GM21825 (cell line): ENCODE data around the gene CS.
"Not testable (repeated sequence)": the region's sequence is repeated elsewhere in the genome, so short reads cannot be mapped to it uniquely, and the experiment has no call there.

Source experiments
- ATAC-seq: cut with Tn5 transposase; IDR thresholded peaks from one replicate; pipeline ENCODE4 v1.9.1; 2021; ENCODE audit warnings: mild to moderate bottlenecking, moderate library complexity; ENCODE audit not compliant: unreplicated experiment

CS gene

DNA sequence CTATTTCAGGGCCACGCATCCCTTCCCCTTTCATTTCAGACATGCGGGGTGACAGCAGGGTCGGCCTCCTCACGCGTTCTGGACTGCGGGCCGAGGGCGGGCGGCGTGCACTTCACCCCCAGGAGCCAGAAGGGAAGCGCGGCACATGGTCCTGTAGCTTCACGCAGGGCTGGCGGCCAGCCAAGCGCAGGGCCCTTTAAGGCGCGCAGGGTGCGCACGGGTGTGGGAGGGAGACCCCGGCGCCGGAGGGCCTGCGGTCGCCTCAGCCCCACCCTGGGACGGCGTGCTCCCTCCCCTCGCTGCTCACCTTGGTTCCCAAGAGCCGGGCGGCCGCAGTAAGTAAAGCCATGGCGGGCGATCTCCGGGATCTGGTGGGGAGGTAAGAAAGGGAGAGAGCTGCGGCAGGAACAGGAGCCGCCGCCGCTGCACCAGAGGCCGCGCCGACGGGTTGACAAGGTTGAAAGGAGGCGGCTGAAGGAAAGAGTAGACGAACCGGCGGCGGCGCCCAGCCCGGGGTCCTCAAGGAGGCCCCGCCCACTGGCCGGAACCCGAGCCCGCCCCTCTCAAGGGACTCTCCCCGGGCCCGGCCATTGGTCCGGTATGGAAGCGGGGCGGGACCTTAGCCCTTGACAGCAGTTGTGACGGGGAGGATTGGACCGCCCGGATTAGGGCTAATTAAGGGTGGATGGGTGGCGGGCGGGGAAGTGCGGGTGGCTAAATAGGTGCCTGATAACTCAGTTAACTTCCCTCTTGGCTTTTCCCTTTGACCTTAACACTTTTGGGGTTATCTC lies at the start of gene CS:
Gene CS (minus strand): TSS at position 478 of the 791 bp plus-strand sequence. CDS start 129 bp downstream, at position 349.
- peak; percentile 88 for ATAC-seq

DNA sequence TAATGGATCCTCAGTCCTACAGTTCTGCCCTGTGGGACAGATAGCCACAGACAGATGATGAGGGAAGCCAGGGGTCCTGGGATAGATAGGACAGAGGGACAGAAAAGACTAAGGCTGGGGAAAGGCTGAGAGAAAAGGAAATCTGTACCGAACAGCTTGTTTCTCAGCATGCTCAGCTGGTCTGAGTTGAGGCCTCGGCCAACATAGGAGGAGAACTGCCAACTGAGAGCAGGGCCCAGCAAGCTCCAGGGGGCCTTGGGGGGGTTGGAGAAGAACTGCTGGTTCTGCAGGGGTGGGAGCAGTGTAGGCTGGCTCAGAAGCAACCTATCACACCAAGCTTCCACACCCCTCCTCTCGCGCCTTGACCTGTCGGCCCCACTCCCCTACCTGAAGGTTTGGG lies 48.6 kb upstream of the CS start:
- no peak for ATAC-seq

DNA sequence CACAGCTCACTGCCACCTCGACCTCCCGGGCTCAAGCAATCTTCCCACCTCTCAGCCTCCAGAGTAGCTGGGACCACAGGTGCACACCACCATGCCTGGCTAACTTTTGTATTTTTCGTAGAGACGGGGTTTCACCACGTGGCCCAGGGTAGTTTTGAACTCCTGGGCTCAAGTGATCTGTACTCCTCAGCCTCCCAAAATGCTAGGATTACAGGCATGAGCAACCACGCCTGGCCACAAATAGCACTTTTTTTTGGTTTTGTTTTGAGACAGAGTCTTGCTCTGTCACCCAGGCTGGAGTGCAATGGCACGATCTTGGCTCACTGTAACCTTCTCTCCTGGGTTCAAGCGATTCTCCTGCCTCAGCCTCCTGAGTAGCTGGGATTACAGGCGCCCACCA lies 47.1 kb upstream of the CS start:
- not testable (repeated sequence) for ATAC-seq

DNA sequence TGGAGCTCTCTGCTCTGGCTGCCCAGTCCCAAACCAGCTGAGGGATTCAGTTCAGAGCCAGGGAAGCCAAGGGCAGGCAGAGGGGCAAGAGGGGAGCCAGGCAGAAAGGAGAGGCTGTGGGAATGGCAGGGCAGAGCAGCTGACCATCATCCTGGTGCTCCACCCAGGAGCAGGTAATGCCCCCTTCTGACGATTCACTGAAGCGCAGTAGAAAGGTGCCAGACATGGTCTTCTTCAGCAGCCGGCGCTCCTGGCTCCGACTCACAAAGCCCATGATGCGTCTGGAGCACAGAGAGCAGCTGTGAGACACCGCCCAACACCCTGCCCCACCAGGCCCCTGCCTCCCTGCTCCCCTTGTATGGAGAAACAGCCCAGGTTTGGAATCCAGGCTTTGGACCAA lies 46.5 kb upstream of the CS start:
- no peak for ATAC-seq

DNA sequence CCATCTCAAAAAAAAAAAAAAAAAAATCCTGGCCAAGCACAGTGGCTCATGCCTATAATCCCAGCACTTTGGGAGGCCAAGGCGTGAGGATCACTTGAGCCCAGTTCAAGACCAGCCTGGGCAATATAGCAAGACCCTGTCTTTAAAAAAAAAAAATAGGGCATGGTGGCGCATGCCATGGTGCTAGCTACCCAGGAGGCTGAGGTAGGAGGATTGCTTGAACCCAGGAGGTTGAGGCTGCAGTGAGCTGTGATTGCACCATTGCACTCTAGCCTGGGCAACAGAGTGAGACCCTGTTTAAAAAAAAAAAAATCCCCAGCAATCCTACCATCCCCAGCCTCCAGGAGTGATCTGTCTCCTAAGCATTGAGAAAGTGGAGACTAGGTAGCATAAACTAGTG lies 42.2 kb upstream of the CS start:
- ATAC-seq: not testable (repeated sequence)

DNA sequence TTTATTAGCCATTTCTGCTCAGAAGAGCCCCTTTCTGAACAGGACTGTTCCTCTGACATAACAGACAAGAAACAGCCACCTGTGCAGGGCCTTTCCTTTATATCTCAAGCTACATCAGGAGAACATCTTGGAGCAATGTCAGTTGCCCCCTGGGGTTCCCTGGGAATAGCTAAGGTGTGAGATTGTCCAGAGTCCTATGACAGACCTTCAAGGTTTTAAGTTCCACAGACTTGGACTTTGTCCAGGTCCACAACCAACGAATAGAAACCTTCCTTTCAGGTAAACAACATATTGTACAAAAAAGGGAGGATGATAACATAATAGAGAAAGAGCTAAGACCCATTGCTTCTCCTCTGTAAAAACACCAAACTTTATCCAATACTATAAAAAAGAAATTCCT lies 41.5 kb upstream of the CS start:
- ATAC-seq: no peak

DNA sequence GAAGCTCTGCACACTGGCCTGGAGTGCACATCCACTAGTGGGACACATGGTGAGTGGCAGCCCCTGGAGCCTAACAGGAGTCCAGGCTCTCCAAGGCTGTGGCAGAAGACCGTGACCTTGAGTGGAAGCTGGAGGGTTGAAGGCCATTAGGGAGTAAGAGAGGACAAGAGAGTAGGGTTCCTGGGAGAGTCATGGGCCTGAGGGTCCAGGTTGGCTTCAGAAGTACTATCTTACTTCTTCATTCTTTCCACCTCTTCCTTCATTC lies 39.0 kb upstream of the CS start:
- peak; percentile 8 for ATAC-seq

DNA sequence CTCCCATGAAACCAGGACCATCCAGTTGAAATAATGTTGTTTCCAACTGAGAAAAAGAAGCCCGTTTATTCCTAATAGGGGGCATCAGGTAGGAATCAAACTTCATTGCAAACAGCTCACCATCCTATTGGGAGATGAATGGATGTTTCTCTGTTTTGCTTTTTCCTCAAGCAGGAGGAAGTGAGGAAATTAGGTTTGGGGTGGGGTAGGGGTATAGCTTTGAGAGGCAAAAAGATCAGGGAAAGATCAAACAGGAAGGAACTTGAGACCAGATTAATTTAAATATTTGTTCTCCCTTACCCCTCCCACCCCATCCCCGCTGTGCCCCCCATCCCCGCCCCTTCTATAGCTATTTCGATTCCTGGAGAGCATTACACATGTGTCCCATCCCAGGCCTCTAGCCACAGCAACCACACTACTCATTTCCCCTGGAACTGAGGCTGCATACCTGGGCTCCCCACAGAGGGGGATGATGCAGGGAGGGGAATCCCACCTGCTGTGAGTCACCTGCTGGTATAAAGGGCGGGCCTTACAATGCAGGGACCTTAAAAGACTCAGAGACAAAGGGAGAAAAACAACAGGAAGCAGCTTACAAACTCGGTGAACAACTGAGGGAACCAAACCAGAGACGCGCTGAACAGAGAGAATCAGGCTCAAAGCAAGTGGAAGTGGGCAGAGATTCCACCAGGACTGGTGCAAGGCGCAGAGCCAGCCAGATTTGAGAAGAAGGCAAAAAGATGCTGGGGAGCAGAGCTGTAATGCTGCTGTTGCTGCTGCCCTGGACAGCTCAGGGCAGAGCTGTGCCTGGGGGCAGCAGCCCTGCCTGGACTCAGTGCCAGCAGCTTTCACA lies 38.4 kb upstream of the CS start, which contains the start of gene IL23A:
Gene IL23A (plus strand): TSS at position 577 of the 850 bp plus-strand sequence. CDS start 161 bp downstream, at position 738.
- ATAC-seq: peak; percentile 38

DNA sequence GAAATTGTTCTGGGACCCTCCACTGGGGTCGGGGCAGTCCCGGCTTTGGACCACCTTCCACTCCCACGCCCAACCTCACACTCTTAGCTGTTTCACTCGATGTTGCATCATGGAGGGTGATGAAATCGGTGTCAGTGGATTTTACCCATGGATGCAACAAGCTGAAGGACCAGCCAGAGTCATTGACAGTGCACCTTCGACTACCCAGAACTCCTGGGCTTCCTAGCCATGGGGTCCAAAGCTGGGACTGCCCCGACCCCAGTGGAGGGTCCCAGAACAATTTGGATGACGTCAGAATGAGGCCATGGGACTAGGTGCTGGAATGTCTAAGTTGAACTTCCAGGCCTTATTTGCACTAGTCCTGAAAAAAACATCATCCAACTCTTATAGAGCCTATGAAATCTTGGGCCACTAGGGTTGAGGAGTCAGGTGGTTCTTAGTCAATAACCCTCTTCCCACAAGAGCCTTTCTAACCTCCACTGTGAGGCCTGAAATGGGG lies 37.7 kb upstream of the CS start:
- no peak for ATAC-seq

DNA sequence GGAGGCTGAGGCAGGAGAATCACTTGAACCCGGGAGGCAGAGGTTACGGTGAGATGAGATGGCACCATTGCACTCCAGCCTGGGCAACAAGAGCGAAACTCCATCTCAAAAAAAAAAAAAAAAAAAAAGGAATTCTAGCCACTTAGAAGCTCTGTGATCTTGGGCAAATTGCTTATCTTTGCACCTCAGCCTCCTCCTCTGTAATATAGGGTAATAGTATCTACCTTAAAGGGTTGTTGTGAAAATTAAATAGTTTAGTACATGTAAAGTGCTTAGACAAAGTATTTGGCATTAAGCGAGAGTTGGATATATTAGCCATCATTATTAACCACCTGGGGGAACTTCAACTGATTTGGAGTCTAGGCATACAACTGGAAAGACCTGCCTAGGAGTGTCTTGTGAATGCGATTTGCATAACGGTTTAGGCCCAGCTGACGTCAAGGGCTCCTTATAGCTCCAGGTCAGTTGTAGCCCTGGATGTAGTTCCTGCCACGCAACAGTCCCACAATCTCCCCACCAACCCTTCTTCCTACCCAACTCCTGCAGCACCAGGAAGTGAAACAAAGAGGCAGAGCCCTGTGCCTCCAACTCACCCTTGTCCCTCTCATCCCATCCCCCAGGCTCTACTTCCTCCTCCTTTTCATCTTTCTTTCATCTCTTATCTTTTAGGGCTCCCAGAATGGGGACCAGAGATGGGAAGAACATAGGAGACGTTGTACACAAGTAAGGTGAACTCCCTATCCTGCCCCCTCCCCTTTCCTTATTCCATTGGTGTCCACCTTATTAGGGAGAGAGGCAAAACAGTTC lies 36.4 kb upstream of the CS start:
- ATAC-seq: no peak

DNA sequence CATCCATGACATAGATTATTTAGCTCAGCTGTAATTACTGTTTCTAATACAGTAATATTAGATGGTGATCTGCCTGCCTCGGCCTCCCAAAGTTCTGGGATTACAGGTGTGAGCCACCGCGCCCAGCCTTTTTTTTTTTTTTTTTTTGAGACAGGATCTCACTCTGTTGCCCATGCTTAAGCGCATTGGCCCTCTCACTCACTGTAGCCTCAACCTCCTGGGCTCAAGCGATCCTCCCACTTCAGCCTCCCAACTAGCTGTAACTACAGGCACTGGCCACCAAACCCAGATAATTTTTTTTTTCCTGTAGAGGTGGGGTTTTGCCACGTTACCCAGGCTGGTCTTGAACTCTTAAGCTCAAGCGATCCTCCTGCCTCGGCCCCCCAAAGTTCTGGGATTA lies 35.4 kb upstream of the CS start:
- not testable (repeated sequence) for ATAC-seq

DNA sequence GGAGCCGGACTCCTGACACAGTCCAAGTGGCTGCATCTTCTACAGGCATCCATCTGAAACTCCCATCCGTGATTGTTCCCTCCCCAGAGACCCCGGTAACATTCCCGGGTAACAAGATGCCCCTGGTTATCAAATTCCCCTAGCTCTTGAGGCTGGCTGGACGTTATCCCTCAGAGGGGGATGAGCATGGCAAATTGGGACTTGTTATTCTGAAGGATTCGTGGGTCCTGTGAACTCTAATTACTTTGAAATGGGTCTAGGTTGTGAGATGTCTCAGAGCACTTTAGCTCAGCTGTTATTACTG lies 34.3 kb upstream of the CS start:
- no peak for ATAC-seq

DNA sequence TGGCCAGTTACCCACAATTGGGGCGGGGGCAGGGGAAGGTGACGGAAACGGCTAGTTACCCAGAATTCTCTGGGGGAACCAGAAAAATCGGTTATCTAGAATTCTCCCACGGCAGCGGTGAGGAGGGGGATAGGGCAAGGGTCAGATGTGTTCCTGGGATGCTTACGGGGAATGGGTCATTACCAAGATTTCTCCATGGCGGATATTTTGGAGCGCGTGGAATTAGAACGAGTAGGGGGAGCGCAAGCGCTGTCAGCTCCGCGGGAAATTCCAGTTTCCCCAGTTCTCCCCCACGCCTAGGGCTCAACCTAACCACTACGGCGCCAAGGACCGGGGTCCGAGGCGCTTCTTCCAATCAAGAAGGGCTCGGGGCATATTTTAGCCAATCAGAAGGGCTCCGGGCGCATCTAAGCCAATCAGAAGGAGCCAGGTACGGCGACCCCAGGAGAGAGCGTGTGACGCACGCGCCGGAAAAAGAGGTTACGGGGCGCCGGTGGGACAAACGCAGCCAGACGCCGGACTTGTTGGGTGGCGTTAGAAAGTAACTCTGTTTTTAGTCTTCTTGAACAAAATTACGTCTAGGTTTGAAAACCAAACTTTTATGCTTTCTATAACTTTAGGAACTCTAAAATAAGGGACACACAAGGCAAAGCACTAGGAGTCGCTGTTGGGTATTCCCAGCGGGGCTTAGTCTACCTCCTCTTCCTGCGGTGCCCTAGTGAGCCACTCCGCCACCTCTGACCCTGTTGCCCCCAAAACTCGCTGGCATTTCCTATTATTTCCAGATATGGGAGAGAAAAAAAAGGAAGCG lies 33.8 kb upstream of the CS start, which contains the start of gene PAN2:
Gene PAN2 (minus strand): TSS at position 322 of the 811 bp plus-strand sequence. CDS start 906 bp downstream, outside the sequence.
- peak; percentile 83 for ATAC-seq

DNA sequence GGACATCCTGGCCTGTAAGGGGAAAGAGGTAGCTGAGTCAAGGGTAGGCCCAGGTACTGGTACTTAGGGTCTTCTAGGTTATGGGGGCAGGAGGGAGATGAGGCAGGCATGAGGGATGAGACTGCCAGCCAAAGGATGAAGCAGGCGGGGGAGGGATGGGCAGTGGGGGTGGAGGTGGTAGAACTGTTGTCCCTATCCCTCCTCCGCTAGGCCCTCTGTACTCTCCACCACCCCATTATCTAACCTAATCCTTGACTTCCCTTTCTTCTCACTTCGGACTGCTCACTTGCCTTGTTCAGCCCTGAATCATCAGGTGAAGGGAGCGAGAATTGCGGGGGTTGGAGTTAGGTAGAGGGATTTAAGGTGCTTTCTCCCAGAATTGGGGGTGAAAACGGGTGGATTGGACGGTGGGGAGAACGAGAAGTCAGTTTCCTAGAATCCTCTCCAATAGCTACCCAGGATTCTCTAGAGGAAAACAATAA lies 33.1 kb upstream of the CS start:
- no peak for ATAC-seq

DNA sequence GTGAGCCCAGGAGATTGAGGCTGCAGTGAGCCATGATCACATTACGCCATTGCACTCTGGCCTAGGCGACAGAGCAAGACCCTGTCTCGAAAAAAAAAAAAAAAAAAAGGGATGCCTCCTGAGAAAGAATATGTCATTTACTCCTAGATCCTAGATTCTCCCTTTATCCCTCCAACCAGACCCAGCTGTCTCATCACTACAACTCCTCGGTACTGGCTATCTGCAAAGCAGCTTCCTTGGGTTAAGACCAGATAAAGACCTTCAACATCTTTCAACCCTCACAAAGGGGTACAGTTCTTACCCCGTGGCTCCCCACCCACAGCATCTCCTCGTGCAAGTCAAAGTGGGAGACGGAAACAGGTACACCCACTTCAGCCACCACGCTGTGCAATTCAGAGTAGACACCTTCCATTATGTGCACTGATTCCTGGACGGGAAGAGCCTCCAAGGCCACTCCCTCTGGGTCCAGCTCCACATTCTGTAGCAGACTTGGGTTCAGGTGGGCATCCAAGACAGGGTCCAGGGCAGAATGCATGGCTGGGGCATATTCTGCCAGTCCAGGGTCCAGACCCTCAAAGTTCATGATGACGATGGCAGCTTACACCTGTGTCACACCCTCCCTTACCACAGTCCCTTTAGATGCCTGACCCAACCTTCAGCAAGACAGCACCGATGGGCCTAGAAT lies 32.5 kb upstream of the CS start:
- no peak for ATAC-seq

DNA sequence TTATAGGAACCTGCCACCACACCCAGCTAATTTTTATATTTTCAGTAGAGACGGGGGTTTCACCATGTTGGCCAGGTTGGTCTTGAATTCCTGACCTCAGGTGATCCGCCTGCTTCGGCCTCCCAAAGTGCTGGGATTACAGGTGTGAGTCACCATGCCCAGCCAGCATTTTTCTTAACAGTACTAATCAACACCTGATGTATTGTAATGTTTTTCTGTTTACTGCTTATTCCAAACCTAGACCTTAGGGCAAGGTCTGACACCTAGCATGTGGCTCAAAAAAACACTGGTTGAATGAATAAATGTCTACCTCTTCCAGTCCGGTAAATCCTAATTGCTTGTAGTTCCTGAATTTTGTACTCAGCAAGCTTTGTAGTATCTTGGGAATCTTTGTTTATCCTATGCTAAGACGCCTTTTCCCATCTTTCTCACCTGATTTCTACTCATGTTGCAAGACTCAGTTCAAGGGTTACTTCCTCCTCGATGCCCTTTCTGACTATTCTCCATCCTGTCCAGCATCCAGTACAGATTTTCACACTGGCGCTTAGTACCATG lies 30.9 kb upstream of the CS start:
- ATAC-seq: no peak

DNA sequence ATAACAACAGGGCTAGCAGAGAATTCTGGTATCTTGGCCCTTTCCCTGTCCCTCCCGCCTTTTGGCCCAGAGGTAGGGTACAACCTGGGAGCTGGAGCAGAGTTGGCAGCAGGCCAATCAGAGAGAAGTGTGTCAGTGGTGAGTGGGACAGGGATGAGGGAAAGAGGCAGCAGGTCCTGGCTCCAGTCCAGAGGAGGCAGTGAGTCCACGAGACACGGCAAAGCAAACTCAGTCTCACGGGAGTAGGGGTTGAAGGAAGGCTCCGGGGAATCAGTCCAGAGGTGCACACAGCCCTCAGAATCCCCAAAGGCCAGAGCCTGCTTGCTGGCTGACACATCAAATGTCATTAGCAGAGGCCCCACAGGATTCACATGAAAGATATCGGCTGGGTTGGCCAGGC lies 26.4 kb upstream of the CS start:
- no peak for ATAC-seq

DNA sequence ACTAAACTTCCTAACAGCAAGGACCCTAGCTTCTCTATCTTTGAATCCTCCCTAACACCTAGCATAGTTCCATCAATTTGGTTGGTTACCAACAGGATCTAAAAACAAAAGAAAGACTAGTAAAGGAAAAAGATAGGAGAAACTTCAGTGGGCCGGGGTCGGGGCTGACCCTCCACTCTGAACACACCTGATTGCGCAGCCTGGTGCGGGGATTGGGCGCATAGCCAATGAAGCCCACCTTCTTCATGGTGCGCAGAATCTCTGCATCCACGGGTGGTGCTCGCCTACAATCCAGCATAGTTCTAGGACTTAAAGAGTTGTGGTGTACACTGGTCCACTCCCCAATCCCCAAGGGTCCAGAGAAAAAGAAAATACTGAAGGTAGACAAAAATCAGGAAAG lies 26.0 kb upstream of the CS start:
- ATAC-seq: no peak

DNA sequence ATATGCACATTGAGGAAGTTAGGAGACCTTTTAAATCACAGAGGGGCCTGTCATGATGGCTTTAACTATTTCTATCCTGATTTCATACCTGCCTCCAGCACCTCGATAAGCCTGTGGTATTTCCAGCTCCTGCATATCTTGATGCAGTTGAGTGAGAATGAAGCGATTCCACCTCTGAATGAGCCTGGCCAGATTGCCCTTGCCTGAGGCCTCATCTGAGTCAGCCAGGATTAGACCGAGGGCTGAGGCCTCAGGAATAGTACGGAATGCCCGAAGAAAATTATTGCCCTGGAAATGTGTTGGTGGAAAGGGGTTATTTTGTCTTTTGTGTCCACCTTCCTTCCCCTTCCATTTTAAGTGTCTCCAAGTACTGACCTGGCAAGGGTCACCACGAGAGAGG lies 24.1 kb upstream of the CS start:
- no peak for ATAC-seq
